CD4-positive, alpha-beta T cell treated with Interferon gamma for 1 hour (primary cell): Measurements from ENCODE around the gene PLCL2.
"Not testable (repeated sequence)": the region's sequence is repeated elsewhere in the genome, so short reads cannot be mapped to it uniquely, and the experiment has no call there.

Experiments used
- DNase-seq: peaks from one replicate; pipeline ENCODE4 v3.0.0-alpha.2; 2020

Gene PLCL2

GRCh38 chr3:16979769-16980515, 95.2 kb downstream of the PLCL2 start:
- DNase-seq: not testable (repeated sequence)

- DNase-seq: not testable (repeated sequence)
These were observed 95.8 kb downstream of the PLCL2 start for GRCh38 chr3:16980526-16980925.

- no peak for DNase-seq
These were observed 97.7 kb downstream of the PLCL2 start for GRCh38 chr3:16982460-16982859.

GRCh38 chr3:16985608-16986007, 100.9 kb downstream of the PLCL2 start:
- no peak for DNase-seq

- DNase-seq: no peak
These were observed 102.4 kb downstream of the PLCL2 start for GRCh38 chr3:16987141-16987540.

GRCh38 chr3:16990163-16990562, 105.4 kb downstream of the PLCL2 start:
- no peak for DNase-seq

- no peak for DNase-seq
These were observed 107.4 kb downstream of the PLCL2 start for GRCh38 chr3:16992198-16992597.

GRCh38 chr3:16993227-16993626, 108.5 kb downstream of the PLCL2 start:
- no peak for DNase-seq

GRCh38 chr3:16994854-16995525, 110.2 kb downstream of the PLCL2 start:
- DNase-seq: no peak

- DNase-seq: no peak
These were observed 110.8 kb downstream of the PLCL2 start for GRCh38 chr3:16995601-16996000.

GRCh38 chr3:16998236-16998923, 113.6 kb downstream of the PLCL2 start:
- no peak for DNase-seq

- no peak for DNase-seq
These were observed 114.4 kb downstream of the PLCL2 start for GRCh38 chr3:16999161-16999560.

- DNase-seq: no peak
These were observed 115.1 kb downstream of the PLCL2 start for GRCh38 chr3:16999871-17000270.

- DNase-seq: no peak
These were observed 118.7 kb downstream of the PLCL2 start for GRCh38 chr3:17003457-17003856.

- no peak for DNase-seq
These were observed 121.5 kb downstream of the PLCL2 start for GRCh38 chr3:17006132-17006852.

GRCh38 chr3:17007284-17007683, 122.5 kb downstream of the PLCL2 start:
- no peak for DNase-seq

GRCh38 chr3:17009826-17010225, 125.1 kb downstream of the PLCL2 start:
- no peak for DNase-seq

- DNase-seq: no peak
These were observed 127.1 kb downstream of the PLCL2 start for GRCh38 chr3:17011728-17012338.

GRCh38 chr3:17013050-17013449, 128.3 kb downstream of the PLCL2 start:
- no peak for DNase-seq

GRCh38 chr3:17013571-17013970, 128.8 kb downstream of the PLCL2 start:
- no peak for DNase-seq

- DNase-seq: no peak
These were observed 129.5 kb downstream of the PLCL2 start for GRCh38 chr3:17014284-17014683.

- DNase-seq: no peak
These were observed 130.0 kb downstream of the PLCL2 start for GRCh38 chr3:17014709-17015108.

GRCh38 chr3:17021614-17022013, 136.9 kb downstream of the PLCL2 start:
- no peak for DNase-seq
